ENCODE data around the gene HDAC9. TPM values are rescaled to one million over a fixed set of nuclear protein-coding genes. Genes with fewer than 3 reads are reported as not detected.

The HDAC9 gene
- total and polyA plus RNA-seq, 7 experiments from 2014 or later: 0.08 to 32.1 (median 0.30) TPM

DNA sequence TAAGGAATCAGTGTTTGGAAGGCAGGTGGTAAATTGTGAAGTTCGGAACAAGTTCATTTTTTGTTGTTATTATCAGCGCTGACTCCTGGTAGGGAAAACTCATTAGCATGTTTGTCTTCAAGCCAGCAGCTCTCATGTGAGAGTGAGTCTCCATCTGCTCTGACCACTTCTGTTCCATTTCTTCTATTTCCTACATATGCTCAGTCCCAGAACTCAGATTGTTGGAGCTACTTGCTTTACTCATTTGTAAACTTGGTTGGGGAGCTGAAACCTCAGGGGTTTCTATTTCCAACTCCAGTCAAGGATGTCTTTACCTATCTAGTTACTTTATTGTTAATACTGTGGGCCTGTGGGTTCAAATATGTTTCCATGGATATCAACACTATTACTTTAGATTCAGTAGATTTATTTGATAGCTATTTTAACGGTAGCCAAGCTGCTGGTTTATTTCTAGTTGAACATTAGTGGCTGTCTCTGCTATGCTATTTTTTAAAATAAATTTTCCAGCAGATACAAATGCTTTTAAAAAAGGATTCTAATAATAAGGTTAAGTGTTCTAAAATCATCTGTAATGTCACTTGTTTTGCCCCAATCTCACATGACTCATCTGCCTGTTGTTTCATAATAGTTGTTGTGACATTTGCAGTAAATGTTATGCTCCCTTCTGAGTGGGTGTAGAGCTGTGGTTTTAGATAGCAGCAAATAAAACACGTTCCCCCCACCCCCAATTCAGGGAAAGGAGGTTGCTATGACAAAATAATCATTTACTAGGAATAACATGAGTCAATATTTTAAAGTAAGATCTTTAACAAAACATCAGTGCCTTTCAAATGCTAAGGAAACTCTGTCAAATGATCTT lies 143.3 kb downstream of the HDAC9 start:
- peak; percentile 71 for ATAC-seq
- Mint-ChIP-seq H3K27ac (peak overlapping the region in 1 of 9 donors; percentile 83), H3K4me1 (peaks cover 0 to 13% (median 0%) of the 10 kb centered on the region in 7 donors), H3K27me3 (no peaks in the 10 kb centered on the region), H3K9me3 (no peaks in the 10 kb centered on the region), H3K36me3 (no peaks in the 10 kb centered on the region), H3K4me3 (no peak overlapping the region)
- no peak for DNase-seq
- intact Hi-C loops (cut with micrococcal nuclease): loop anchor here in 1 of 2 donors (5.0 kb wide), 1 partner anchor 228 kb away; no protein-coding TSS in a partner anchor
- H3K4me1 ChIP-seq (ENCODE audit: control insufficient read depth in 2 of 2, insufficient read depth in 2 of 2, low read length in 2 of 2): no peaks in the 10 kb centered on the region
- H3K4me3 ChIP-seq (ENCODE audit: low read length): no peak overlapping the region
- no peaks in the 10 kb centered on the region for H3K9me3 ChIP-seq (ENCODE audit: control insufficient read depth in 2 of 3, low read length in 3 of 3)
- CTCF ChIA-PET: no interaction called here
- no peaks in the 10 kb centered on the region for H3K36me3 ChIP-seq (ENCODE audit: control insufficient read depth in 2 of 3, insufficient read depth in 3 of 3, low read length in 3 of 3)
- H3K27ac ChIP-seq (ENCODE audit: low read depth, low read length): no peak overlapping the region
- H3K27me3 ChIP-seq (ENCODE audit: control insufficient read depth in 2 of 2, insufficient read depth in 2 of 2, low read length in 2 of 2): no peaks in the 10 kb centered on the region
- POLR2A ChIA-PET: no interaction called here

DNA sequence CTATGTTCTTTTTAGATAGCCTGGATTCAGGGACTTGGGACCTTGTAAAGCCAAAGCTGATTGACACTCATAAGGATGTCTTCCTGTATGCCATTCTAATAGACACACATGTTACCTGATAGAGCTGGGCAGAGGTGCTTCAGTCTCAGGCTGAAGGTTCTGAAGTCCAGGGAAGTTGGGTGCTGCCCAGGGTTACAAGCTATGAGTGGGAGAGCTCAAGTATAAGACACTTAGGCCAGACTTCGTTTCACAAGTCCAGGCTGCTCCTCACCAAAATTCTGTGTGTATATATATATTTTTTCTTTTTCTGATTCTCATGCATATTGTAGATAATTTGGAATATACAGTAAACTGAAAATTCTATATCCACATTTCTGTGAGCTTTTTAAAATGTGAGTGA lies 144.2 kb downstream of the HDAC9 start:
- no peaks in the 10 kb centered on the region for H3K36me3 ChIP-seq (ENCODE audit: control insufficient read depth in 2 of 3, insufficient read depth in 3 of 3, low read length in 3 of 3)
- peak overlapping the region in 1 of 9 donors; percentile 83 for H3K27ac Mint-ChIP-seq

DNA sequence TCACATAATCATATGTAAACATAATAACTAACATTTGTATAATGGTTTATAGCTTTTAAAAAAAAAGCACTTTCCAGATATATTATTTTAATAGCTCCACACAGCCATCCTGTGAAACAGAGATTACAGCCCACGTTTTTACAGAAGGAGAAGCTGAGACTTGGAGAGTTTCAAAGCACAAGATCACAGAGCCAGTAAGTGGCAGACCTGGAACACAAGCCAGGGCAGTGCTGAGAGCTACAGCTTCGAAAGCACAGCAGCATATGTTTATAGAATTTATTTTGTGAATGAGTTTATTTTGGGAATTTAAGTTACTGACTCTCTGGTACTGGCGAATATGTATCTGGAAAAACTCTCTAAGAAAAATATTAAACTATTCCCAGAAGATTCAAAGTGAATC lies 149.4 kb downstream of the HDAC9 start:
- Mint-ChIP-seq H3K27me3 (no peaks in the 10 kb centered on the region), H3K4me1 (peaks cover 0 to 4% (median 0%) of the 10 kb centered on the region in 7 donors), H3K4me3 (no peak overlapping the region), H3K27ac (no peak overlapping the region), H3K9me3 (peaks cover 0 to 3% (median 0%) of the 10 kb centered on the region in 11 donors), H3K36me3 (peaks cover 0 to 3% (median 0%) of the 10 kb centered on the region in 5 donors)
- no peak overlapping the region for H3K27ac ChIP-seq (ENCODE audit: low read depth, low read length)
- POLR2A ChIA-PET: no interaction called here
- H3K4me1 ChIP-seq (ENCODE audit: control insufficient read depth in 2 of 2, insufficient read depth in 2 of 2, low read length in 2 of 2): no peaks in the 10 kb centered on the region
- no peaks in the 10 kb centered on the region for H3K9me3 ChIP-seq (ENCODE audit: control insufficient read depth in 2 of 3, low read length in 3 of 3)
- H3K36me3 ChIP-seq (ENCODE audit: control insufficient read depth in 2 of 3, insufficient read depth in 3 of 3, low read length in 3 of 3): no peaks in the 10 kb centered on the region
- intact Hi-C loops (cut with micrococcal nuclease): no loop called here
- no peak overlapping the region for H3K4me3 ChIP-seq (ENCODE audit: low read length)
- ATAC-seq (no peak), DNase-seq (no peak)
- CTCF ChIA-PET: no interaction called here
- no peaks in the 10 kb centered on the region for H3K27me3 ChIP-seq (ENCODE audit: control insufficient read depth in 2 of 2, insufficient read depth in 2 of 2, low read length in 2 of 2)

More for the DNA sequence above, 144.2 kb downstream of the HDAC9 start:
- Histone ChIP-seq H3K9me3 (ENCODE audit: control insufficient read depth in 2 of 3, low read length in 3 of 3) (no peaks in the 10 kb centered on the region), H3K4me3 (ENCODE audit: low read length) (no peak overlapping the region), H3K27me3 (ENCODE audit: control insufficient read depth in 2 of 2, insufficient read depth in 2 of 2, low read length in 2 of 2) (no peaks in the 10 kb centered on the region), H3K4me1 (ENCODE audit: control insufficient read depth in 2 of 2, insufficient read depth in 2 of 2, low read length in 2 of 2) (no peaks in the 10 kb centered on the region), H3K27ac (ENCODE audit: low read depth, low read length) (no peak overlapping the region)
- intact Hi-C loops (cut with micrococcal nuclease): loop anchor here in 1 of 2 donors (5.0 kb wide), 1 partner anchor 228 kb away; no protein-coding TSS in a partner anchor
- peaks cover 0 to 13% (median 0%) of the 10 kb centered on the region in 7 donors for H3K4me1 Mint-ChIP-seq
- H3K4me3 Mint-ChIP-seq: no peak overlapping the region
- ChIA-PET POLR2A (no interaction called here), CTCF (no interaction called here)
- peaks cover 0 to 3% (median 0%) of the 10 kb centered on the region in 11 donors for H3K9me3 Mint-ChIP-seq
- ATAC-seq: no peak
- DNase-seq: no peak
- no peaks in the 10 kb centered on the region for H3K27me3 Mint-ChIP-seq
- no peaks in the 10 kb centered on the region for H3K36me3 Mint-ChIP-seq

DNA sequence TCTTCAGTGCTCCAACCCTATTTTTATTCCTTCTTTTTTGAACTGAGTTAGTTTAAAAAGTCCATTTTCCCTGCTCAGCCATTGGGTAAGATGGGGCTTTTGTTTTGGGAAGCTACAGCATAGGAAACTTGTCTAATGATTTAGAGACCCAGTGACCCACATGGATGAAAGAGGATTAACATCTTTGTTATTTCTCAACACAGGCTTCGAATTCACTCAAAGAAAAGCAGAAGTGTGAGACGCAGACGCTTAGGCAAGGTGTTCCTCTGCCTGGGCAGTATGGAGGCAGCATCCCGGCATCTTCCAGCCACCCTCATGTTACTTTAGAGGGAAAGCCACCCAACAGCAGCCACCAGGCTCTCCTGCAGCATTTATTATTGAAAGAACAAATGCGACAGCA lies 152.0 kb downstream of the HDAC9 start:
- H3K27ac ChIP-seq (ENCODE audit: low read depth, low read length): no peak overlapping the region
- CTCF ChIA-PET: no interaction called here
- POLR2A ChIA-PET: no interaction called here
- H3K36me3 Mint-ChIP-seq: peaks cover 0 to 3% (median 0%) of the 10 kb centered on the region in 5 donors
- no peaks in the 10 kb centered on the region for H3K36me3 ChIP-seq (ENCODE audit: control insufficient read depth in 2 of 3, insufficient read depth in 3 of 3, low read length in 3 of 3)
- intact Hi-C loops (cut with micrococcal nuclease): no loop called here
- no peak overlapping the region for H3K4me3 ChIP-seq (ENCODE audit: low read length)
- no peak overlapping the region for H3K4me3 Mint-ChIP-seq
- H3K9me3 ChIP-seq (ENCODE audit: control insufficient read depth in 2 of 3, low read length in 3 of 3): no peaks in the 10 kb centered on the region
- H3K4me1 Mint-ChIP-seq: peaks cover 0 to 4% (median 0%) of the 10 kb centered on the region in 7 donors
- H3K4me1 ChIP-seq (ENCODE audit: control insufficient read depth in 2 of 2, insufficient read depth in 2 of 2, low read length in 2 of 2): no peaks in the 10 kb centered on the region
- DNase-seq (no peak), ATAC-seq (no peak)
- H3K9me3 Mint-ChIP-seq: peaks cover 0 to 3% (median 0%) of the 10 kb centered on the region in 11 donors
- no peaks in the 10 kb centered on the region for H3K27me3 ChIP-seq (ENCODE audit: control insufficient read depth in 2 of 2, insufficient read depth in 2 of 2, low read length in 2 of 2)
- no peak overlapping the region for H3K27ac Mint-ChIP-seq
- no peaks in the 10 kb centered on the region for H3K27me3 Mint-ChIP-seq

DNA sequence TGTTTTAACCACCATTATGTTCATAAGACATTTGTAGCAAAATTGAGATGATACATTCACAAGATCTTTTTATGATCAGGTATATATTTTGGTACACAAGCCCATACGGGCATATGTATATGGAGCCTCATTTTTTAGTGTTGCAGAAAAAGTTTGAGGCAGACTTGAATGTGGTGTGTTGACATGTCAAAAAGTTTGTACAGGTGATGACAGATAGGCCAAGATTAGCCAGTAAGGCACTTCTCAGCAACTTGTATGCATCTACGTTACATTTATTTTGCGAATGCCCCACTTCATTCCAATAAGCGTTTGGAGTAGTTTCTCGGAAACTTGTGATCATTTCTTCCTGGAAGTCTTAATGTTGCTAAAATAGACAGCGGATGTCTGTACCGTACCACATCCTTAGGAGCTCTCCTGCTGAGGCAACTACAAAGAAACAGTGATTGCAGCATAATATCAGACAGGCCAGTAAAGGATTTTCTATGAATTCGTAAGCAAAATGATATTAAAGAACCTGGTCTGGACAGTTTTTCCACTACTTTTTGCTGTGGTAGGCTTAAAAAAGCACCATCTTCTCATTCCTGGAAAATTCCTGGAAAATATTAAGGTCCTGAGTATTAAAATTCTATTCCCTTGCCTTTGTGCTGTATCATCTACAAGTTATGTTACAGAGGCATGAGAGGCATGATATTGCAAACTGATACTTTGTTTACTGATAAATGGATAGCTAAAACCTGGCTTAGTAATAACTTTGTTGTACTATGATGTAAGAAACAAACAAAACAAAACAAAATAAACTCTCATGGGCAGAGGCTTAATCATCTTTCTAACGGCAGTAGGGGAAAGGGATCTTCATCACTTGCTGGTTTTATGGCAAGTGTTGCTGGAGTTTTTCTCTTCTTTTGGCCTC lies 153.6 kb downstream of the HDAC9 start:
- no peak overlapping the region for H3K27ac ChIP-seq (ENCODE audit: low read depth, low read length)
- ATAC-seq (no peak), DNase-seq (no peak)
- H3K9me3 ChIP-seq (ENCODE audit: control insufficient read depth in 2 of 3, low read length in 3 of 3): no peaks in the 10 kb centered on the region
- peaks cover 0 to 2% of the 10 kb centered on the region in 2 donors for H3K27me3 ChIP-seq (ENCODE audit: control insufficient read depth in 2 of 2, insufficient read depth in 2 of 2, low read length in 2 of 2)
- no peaks in the 10 kb centered on the region for H3K36me3 ChIP-seq (ENCODE audit: control insufficient read depth in 2 of 3, insufficient read depth in 3 of 3, low read length in 3 of 3)
- no peaks in the 10 kb centered on the region for H3K4me1 ChIP-seq (ENCODE audit: control insufficient read depth in 2 of 2, insufficient read depth in 2 of 2, low read length in 2 of 2)
- peaks cover 0 to 3% (median 0%) of the 10 kb centered on the region in 11 donors for H3K9me3 Mint-ChIP-seq
- H3K36me3 Mint-ChIP-seq: peaks cover 0 to 3% (median 0%) of the 10 kb centered on the region in 5 donors
- H3K4me1 Mint-ChIP-seq: peaks cover 0 to 4% (median 0%) of the 10 kb centered on the region in 7 donors
- POLR2A ChIA-PET: no interaction called here
- H3K4me3 Mint-ChIP-seq: no peak overlapping the region
- CTCF ChIA-PET: no interaction called here
- H3K27ac Mint-ChIP-seq: peak overlapping the region in 1 of 9 donors; percentile 68
- no peaks in the 10 kb centered on the region for H3K27me3 Mint-ChIP-seq
- intact Hi-C loops (cut with micrococcal nuclease): no loop called here
- H3K4me3 ChIP-seq (ENCODE audit: low read length): no peak overlapping the region

DNA sequence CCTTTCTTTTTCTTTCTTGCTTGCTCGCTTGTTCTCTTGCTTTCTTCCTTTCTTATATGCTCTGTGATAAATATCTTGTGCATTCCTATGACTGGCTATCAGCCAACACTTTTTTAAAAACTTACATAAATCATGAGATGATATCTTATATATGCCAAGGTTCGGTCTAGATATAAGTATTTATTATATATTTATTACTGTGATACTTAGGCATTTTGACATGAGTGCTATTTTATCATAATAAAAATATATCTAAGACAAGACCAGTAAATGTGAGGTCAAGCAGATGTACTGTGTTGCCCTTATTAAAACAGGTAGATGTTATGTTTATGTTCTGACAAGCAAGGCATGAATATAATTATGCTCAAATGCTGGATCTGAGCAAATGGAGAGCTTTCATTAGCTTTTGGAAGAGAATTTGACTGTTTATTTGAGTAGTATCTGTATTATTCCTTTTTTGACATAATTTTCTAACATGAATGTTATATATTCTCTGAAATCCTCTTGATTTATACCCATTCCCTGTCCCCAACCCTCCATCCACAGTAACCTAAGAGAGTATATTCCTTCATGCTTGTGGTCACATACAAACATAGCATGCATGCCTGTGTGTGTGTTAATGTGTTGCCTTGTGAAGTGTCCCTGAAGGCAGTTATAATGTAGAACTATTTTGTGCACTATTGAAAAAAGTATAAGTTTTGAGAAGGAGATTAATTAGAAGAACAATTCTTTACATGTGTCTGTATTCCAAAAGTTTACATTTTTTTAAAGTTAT lies 158.0 kb downstream of the HDAC9 start:
- POLR2A ChIA-PET: no interaction called here
- H3K27ac Mint-ChIP-seq: no peak overlapping the region
- H3K9me3 Mint-ChIP-seq: peaks cover 0 to 3% (median 0%) of the 10 kb centered on the region in 11 donors
- peaks cover 0 to 2% of the 10 kb centered on the region in 2 donors for H3K27me3 ChIP-seq (ENCODE audit: control insufficient read depth in 2 of 2, insufficient read depth in 2 of 2, low read length in 2 of 2)
- no peaks in the 10 kb centered on the region for H3K4me1 ChIP-seq (ENCODE audit: control insufficient read depth in 2 of 2, insufficient read depth in 2 of 2, low read length in 2 of 2)
- H3K9me3 ChIP-seq (ENCODE audit: control insufficient read depth in 2 of 3, low read length in 3 of 3): no peaks in the 10 kb centered on the region
- no peaks in the 10 kb centered on the region for H3K36me3 ChIP-seq (ENCODE audit: control insufficient read depth in 2 of 3, insufficient read depth in 3 of 3, low read length in 3 of 3)
- no peaks in the 10 kb centered on the region for H3K27me3 Mint-ChIP-seq
- H3K4me3 Mint-ChIP-seq: no peak overlapping the region
- ATAC-seq (no peak), DNase-seq (no peak)
- no peak overlapping the region for H3K27ac ChIP-seq (ENCODE audit: low read depth, low read length)
- no peak overlapping the region for H3K4me3 ChIP-seq (ENCODE audit: low read length)
- peaks cover 0 to 4% (median 0%) of the 10 kb centered on the region in 7 donors for H3K4me1 Mint-ChIP-seq
- CTCF ChIA-PET: no interaction called here
- intact Hi-C loops (cut with micrococcal nuclease): no loop called here
- no peaks in the 10 kb centered on the region for H3K36me3 Mint-ChIP-seq
